Measurements from ENCODE around the gene PGLYRP2.

DNA sequence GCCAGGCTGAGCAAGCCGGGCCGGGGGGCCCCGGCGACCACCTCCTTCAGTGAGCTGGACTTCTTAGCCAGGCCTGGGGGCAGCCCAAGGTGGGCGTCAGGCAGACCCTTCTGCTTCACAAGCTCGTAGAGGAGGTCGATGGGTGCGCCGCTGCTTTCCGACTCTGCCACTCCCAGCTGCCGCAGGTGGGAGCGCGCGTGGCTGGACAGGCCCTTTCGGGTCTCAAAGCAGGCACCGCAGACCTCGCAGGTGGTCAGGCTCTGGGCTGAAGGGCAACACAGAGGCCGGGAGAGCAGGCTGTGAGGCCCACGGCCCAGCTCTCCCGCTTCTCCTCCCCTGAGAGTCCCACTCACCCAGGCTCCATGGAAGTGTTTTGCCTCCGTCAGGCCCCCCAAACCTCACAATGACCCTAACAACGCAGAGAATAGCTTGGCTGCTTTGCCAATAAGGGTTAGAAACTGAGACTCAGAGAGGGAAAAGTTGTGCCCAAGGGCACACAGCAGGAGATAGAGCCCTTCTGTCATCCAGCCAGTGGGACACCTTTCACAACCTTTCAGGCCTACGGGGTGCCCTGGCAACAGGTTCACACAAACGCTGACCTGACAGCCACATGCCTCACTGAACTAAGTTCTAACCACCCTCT, 49.4 kb downstream of the PGLYRP2 start:
- TF ChIP-seq CHCHD3 (CRISPR knock-in tag; IDR thresholded peaks at IDR 0.05): no peak
- no peak for TF ChIP-seq RAD21 (CRISPR knock-in tag; IDR thresholded peaks at IDR 0.05)
- TF ChIP-seq SOX13 (IDR thresholded peaks at IDR 0.05): no peak
- TF ChIP-seq SOX13 (CRISPR knock-in tag; conservative IDR thresholded peaks at IDR 0.05 in 1 of 2, IDR thresholded peaks at IDR 0.05 in 1 of 2): no peak
- no peak for TF ChIP-seq PRDM4 (CRISPR knock-in tag; IDR thresholded peaks at IDR 0.05; ENCODE audit: borderline replicate concordance)
- no peak for TF ChIP-seq ZNF274 (CRISPR knock-in tag; IDR thresholded peaks at IDR 0.05)
